NT2/D1 (cell line): ENCODE data around the gene AMZ2.

Experiments
- DNase-seq: peaks from one replicate; pipeline ENCODE4 v3.0.0-alpha.2; 2011; ENCODE audit warnings: low read depth, low spot score
- H3K27me3 ChIP-seq: 2 replicates; pipeline ENCODE4 v1.6.0; 2011; ENCODE audit warnings: mild to moderate bottlenecking; ENCODE audit not compliant: insufficient read length, insufficient read depth
- H3K36me3 ChIP-seq: 2 replicates; pipeline ENCODE4 v1.6.1; 2011; ENCODE audit warnings: mild to moderate bottlenecking, low read length, mixed read lengths; ENCODE audit not compliant: insufficient read depth, insufficient read length
- H3K4me1 ChIP-seq: 2 replicates; pipeline ENCODE4 v1.5.1; 2011; ENCODE audit not compliant: insufficient read depth, insufficient read length
- H3K4me3 ChIP-seq: 2 replicates; pipeline ENCODE4 v1.5.1; 2011; ENCODE audit warnings: low read depth; ENCODE audit not compliant: insufficient read length
- H3K9ac ChIP-seq: 2 replicates; pipeline ENCODE4 v1.6.0; 2011; ENCODE audit warnings: low read depth; ENCODE audit not compliant: insufficient read length
- H3K9me3 ChIP-seq: 2 replicates; pipeline ENCODE4 v1.5.1; 2011; ENCODE audit warnings: mild to moderate bottlenecking, low read length; ENCODE audit not compliant: insufficient read depth
- SUZ12 ChIP-seq: IDR thresholded peaks from 2 replicates; pipeline ENCODE4 v1.6.1; 2011; ENCODE audit not compliant: insufficient read length, insufficient read depth; ENCODE audit errors: extremely low read depth
- YY1 ChIP-seq: IDR thresholded peaks from 2 replicates; pipeline ENCODE4 v1.6.1; 2011; ENCODE audit not compliant: insufficient read length, insufficient read depth
- ZNF274 ChIP-seq: IDR thresholded peaks from 2 replicates; pipeline ENCODE4 v1.6.1; 2011; ENCODE audit warnings: mild to moderate bottlenecking, low read depth, low read length

AMZ2 gene

GRCh38 chr17:68302066-68302564 is 54.3 kb downstream of the AMZ2 start:
- Histone ChIP-seq H3K27me3 (no peaks in the 10 kb centered on the region), H3K9me3 (no peaks in the 10 kb centered on the region; the same call in 1 of the 2 replicates), H3K4me3 (no peak overlapping the region), H3K9ac (no peak overlapping the region), H3K36me3 (peaks cover under 1% of the 10 kb centered on the region), H3K4me1 (peaks cover 4% of the 10 kb centered on the region)
- no peak for TF ChIP-seq YY1
- TF ChIP-seq ZNF274: no peak
- no peak for TF ChIP-seq SUZ12
- no peak for DNase-seq

- DNase-seq: no peak
- no peak for TF ChIP-seq ZNF274
- no peak for TF ChIP-seq SUZ12
- no peak for TF ChIP-seq YY1
- Histone ChIP-seq H3K27me3 (no peaks in the 10 kb centered on the region), H3K36me3 (peaks cover 4% of the 10 kb centered on the region), H3K4me3 (no peak overlapping the region), H3K4me1 (peaks cover 4% of the 10 kb centered on the region), H3K9me3 (no peaks in the 10 kb centered on the region; the same call in 1 of the 2 replicates), H3K9ac (no peak overlapping the region)
Measured at GRCh38 chr17:68302666-68303065, 54.8 kb downstream of the AMZ2 start.

DNA sequence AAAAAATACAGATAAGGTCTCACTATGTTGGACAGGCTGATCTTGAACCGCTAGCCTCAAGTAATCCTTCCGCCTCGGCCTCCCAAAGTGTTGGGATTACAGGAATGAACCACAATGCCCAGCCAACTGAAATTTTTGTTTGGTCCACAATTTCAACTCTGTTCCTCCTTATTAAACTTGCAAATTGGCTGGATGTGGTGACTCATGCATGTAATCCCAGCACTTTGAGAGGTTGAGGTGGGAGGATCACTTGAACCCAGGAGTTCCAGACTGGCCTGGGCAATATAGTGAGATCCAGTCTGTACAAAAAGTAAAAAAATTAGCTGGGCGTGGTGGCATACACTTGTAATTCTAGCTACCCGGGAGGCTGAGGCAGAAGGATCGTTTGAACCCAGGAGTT is 56.9 kb downstream of the AMZ2 start:
- DNase-seq: no peak
- no peaks in the 10 kb centered on the region for H3K27me3 ChIP-seq
- H3K9ac ChIP-seq: no peak overlapping the region
- peaks cover 4% of the 10 kb centered on the region for H3K36me3 ChIP-seq
- no peak overlapping the region for H3K4me3 ChIP-seq
- no peaks in the 10 kb centered on the region; the same call in 1 of the 2 replicates for H3K9me3 ChIP-seq
- TF ChIP-seq SUZ12 (no peak), YY1 (no peak), ZNF274 (no peak)
- H3K4me1 ChIP-seq: peaks cover 4% of the 10 kb centered on the region

- no peak for DNase-seq
- Histone ChIP-seq H3K9me3 (no peaks in the 10 kb centered on the region; the same call in 1 of the 2 replicates), H3K4me3 (no peak overlapping the region), H3K9ac (no peak overlapping the region), H3K4me1 (peaks cover 4% of the 10 kb centered on the region), H3K27me3 (no peaks in the 10 kb centered on the region), H3K36me3 (peaks cover 4% of the 10 kb centered on the region)
- TF ChIP-seq ZNF274 (no peak), SUZ12 (no peak), YY1 (no peak)
Measured at GRCh38 chr17:68305142-68305541, 57.3 kb downstream of the AMZ2 start.
